HG02973 (cell line): Measurements from ENCODE around the gene POLR2H.
"Not testable (repeated sequence)": the region's sequence is repeated elsewhere in the genome, so short reads cannot be mapped to it uniquely, and the experiment has no call there.

Experiments used
- ATAC-seq: cut with Tn5 transposase; IDR thresholded peaks from one replicate; pipeline ENCODE4 v1.9.1; 2021; ENCODE audit warnings: moderate library complexity; ENCODE audit not compliant: unreplicated experiment

The POLR2H gene

DNA sequence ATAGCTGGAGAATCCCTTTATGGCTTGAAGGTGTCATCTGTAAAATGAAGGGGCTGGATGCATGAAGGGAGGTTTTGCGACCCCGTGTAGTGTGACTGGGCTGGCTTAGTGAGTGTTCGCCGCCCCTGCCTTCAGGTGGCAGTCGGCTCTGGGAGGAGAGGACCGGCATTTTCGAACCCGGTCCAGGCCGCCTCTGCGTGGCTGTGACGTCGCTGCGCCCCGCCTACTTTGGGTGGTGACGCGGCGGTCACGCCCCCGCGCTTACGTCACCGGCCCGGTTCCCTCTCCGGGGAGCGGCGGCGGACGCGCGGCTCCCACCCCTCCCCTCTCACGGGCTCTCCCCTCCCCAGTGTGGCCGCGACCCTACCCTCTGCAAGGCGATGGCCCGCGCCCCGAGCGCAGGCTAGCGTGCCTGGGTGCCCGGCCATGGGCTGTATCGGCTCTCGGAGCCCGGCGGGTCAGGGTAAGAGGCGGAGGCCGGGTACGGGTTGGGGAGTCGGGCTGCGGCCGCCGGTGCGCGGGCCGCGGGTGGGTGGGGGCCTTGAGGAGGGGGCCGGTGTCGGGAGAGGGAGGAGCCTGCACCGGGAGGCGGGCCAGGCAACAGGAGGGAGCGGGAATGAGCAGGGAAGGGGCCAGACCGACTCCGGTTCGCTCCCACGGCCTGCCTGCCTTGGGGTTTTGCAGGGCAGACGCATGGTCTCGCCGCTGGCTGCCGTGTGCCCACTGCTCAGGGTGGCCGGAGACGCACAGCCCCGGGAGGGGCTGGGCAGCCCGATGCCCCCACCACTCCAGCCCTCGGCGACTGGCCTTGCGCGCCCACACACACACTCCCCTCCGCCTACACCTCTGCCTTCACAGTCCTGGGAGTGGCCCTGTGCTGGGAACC, 25.6 kb upstream of the POLR2H start:
- ATAC-seq: no peak

DNA sequence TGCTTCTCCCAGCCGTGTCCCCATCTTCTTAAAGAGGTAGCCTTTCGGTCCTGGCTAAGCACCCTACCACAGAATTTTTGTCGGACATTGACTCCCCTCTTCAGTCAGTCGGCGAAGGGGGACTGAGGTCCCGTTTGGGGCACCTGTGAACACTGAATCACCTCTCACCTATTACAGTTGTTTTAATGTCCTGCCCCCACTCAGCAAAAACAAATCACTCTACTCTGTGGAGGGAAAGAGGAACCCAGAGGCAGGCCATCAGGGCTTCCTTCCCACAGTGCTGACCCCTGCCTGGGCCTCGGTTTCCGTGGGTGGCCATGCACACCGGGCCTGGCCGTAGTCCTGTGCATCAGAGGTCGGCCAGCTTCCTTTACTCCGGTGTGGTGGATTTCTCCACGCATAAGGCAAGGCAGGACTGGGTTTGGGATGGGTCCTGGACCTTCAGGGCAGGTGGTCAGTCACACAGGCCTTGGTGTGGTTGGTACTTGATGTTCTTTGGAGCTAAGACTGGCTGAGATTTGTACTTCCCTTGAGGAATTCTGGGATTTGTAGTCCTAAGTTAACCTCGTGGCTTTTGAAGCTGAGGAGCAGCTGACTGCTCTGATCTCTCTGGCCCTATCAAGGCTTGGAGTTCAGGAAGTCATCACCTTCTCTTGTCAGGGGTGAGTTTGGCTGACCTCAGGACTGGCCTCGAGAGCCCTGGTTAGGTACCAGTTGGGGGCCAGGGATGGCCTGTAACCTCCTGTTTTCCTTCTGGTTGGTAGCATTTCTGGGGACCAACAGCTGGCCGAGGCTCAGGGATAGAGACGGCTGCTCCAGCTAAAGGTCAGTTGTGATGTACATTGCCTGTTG, 24.7 kb upstream of the POLR2H start:
- ATAC-seq: no peak

DNA sequence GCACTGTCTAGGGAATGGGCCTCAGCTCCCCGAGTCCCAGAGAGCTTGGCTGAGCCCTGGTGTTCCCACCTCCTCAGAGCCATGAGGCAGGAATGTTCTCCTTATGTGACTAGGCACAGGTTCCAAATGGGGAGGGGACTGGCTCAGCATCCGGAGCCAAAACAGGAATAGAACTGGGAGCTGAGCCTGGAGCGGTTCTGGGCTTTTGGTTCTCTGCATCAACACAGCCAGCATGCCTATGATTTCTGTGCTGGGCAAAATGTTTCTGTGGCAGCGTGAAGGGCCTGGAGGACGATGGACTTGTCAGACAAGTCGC, 24.2 kb upstream of the POLR2H start, which contains the start of gene FAM131A:
FAM131A (plus strand) TSS at position 202 of the 316 bp plus-strand sequence; CDS start at position 233, 31 bp downstream.
- ATAC-seq: no peak

DNA sequence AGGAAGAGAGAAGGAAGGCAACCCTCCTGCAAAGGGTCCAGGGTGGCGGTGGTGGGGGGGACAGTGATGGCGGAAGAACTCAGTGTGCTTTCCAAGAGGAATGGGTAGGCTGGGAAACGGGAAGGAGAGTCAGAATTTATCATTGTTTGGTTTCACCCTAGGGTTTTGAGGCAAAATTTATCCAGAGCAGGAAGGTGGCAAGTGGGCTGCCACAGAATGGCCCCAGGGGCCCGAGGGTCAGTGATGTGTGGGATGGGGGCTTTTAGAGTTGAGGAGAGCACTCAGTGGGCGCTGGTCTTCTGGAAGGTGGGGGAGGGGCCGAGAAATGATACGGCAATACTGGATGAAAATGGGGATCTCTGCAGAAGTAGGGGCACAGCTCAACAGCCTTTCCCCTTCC, 23.5 kb upstream of the POLR2H start:
- ATAC-seq: no peak

DNA sequence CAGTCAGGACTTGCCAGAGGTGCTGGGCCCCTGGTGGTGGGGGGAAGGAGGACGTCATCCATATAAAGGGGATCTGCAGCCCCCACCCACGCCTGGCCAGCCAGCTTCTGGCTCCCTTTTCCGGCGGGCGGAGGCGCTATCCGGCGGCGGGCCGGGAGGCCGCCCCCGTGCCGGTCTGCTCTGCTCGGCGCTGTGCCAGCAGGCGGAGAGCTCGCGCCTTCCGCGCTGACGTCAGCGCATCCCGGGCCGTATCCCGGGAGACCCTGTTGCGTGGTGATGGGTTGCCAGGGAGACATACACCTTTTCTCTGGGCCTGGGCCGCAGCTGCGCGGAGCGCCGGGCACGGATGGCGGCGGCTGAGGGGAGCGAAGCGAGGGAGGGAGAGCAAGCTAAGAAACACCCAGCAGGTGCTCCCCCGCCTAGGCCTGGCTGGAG, 23.0 kb upstream of the POLR2H start:
- ATAC-seq: no peak

DNA sequence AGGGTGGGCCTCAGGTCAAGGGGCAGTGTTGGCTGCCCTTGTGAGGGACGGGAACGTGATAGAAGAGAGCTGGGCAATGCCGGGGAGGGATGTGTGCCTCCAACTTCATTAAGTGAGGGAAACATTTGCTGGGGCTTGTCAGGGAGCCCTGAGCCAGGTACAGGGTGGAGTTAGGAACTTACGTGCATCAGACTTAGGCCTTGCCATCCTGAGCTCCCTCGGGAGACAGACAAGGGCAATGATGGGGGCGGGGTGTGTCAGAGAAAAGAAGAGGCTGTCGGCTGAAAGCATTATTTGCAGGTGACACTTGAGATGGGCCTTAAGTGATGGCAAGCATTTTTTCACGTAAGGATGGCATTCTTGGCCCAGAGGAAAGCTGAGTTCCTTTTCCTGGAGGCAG, 22.5 kb upstream of the POLR2H start:
- no peak for ATAC-seq

DNA sequence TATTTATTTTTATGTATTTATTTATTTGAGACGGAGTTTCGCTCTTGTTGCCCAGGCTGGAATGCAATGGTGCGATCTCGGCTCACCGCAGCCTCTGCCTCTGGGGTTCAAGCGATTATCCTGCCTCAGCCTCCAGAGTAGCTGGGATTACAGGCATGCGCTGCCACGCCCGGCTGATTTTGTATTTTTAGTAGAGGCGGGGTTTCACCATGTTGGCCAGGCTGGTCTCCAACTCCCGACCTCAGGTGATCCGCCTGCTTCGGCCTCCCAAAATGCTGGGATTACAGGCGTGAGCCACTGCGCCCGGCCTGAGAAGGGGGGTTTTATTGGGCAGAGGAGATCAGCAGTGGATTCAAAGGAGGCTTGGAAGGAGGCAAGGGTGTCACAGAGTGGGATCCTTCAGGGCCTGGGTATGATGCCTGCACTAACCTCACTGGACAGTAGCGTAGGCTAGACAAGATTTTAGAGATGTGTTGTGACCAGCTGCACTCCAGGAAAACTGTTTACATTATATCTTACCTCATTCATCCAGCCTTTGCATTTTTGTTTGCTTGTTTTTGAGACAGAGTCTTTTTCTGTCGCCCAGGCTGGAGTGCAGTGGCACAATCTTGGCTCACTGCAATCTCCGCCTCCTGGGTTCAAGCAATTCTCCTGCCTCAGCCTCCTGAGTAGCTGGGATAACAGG, 21.9 kb upstream of the POLR2H start:
- not testable (repeated sequence) for ATAC-seq

DNA sequence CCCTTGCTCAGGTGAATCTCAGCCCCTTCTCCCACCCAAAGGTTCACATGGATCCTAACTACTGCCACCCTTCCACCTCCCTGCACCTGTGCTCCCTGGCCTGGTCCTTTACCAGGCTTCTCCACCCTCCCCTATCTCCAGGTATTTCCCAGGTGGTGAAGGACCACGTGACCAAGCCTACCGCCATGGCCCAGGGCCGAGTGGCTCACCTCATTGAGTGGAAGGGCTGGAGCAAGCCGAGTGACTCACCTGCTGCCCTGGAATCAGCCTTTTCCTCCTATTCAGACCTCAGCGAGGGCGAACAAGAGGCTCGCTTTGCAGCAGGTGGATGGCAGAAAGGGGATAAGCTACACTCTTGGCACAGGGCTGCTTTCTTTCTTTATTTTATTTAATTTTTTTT, 19.6 kb upstream of the POLR2H start:
- ATAC-seq: no peak

DNA sequence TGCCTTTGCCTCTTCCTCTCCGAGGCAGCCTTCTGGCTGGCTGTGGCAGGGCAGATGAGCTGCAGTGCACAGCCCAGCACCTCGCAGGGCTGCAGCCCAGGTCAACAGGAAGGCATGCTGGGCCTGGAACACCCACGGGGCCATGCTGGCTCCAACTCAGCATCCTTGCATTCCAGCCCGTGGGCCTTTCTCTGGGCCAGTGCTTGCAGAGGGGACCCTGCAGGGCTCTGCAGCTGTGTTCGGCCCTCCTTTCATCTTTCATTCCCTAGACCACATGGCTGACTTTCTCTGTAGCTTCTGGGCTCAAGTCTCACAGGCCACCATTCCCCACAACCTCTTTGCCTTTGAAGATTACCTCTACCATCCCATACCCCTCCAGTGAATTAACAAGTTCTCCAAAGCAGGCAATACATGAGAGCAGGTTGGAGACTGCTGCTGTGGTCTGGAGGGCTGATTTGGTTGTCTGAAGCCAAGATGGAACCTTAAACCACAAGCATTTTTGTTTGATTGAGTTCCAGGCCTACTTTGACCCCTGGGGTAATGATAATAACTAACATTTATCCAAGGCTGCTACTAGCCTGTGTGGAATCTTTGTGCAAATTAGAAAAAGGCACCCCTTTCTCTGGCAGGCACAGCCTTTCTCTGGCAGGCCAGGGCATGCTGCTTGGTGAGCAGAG, 18.2 kb upstream of the POLR2H start:
- no peak for ATAC-seq

DNA sequence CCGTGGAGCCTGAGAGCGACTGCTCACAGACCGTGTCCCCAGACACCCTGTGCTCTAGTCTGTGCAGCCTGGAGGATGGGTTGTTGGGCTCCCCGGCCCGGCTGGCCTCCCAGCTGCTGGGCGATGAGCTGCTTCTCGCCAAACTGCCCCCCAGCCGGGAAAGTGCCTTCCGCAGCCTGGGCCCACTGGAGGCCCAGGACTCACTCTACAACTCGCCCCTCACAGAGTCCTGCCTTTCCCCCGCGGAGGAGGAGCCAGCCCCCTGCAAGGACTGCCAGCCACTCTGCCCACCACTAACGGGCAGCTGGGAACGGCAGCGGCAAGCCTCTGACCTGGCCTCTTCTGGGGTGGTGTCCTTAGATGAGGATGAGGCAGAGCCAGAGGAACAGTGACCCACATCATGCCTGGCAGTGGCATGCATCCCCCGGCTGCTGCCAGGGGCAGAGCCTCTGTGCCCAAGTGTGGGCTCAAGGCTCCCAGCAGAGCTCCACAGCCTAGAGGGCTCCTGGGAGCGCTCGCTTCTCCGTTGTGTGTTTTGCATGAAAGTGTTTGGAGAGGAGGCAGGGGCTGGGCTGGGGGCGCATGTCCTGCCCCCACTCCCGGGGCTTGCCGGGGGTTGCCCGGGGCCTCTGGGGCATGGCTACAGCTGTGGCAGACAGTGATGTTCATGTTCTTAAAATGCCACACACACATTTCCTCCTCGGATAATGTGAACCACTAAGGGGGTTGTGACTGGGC, 16.8 kb upstream of the POLR2H start:
- no peak for ATAC-seq

DNA sequence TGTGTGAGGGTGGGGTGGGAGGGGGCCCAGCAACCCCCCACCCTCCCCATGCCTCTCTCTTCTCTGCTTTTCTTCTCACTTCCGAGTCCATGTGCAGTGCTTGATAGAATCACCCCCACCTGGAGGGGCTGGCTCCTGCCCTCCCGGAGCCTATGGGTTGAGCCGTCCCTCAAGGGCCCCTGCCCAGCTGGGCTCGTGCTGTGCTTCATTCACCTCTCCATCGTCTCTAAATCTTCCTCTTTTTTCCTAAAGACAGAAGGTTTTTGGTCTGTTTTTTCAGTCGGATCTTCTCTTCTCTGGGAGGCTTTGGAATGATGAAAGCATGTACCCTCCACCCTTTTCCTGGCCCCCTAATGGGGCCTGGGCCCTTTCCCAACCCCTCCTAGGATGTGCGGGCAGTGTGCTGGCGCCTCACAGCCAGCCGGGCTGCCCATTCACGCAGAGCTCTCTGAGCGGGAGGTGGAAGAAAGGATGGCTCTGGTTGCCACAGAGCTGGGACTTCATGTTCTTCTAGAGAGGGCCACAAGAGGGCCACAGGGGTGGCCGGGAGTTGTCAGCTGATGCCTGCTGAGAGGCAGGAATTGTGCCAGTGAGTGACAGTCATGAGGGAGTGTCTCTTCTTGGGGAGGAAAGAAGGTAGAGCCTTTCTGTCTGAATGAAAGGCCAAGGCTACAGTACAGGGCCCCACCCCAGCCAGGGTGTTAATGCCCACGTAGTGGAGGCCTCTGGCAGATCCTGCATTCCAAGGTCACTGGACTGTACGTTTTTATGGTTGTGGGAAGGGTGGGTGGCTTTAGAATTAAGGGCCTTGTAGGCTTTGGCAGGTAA, 16.0 kb upstream of the POLR2H start:
- ATAC-seq: no peak

DNA sequence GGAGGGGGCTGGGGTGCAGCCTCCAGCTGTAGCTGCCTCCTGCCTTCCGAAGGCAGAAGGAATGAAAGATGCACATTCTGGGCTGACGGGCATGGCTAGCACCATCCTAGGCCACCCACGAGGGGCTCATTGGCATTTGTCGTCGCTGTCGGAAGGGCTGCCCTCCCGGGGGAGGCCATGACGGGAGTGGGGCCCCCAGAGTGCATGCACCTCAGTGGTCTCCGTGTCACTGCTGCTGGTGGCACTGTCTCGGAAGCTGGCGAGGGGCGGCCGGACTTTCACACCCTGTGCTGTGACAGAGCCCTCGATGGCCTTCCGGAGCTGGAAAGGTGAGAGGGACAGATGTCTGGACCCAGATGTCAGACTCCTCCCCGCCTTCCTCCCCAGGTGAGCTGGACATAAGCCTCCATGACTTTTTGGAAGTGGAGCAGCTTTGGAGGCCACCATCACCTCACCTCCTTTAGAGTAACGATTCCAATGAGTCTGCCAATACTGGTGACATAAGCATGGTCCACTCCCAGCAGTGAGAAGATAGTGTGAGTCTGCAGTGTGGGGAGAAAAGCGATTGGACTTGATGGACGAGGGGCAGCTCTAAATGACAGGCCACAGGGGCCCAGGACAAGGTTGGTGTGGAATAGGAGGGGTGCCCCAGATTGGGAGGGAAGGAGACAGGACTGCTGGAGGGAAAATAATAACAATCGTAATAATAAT, 14.9 kb upstream of the POLR2H start:
- no peak for ATAC-seq

DNA sequence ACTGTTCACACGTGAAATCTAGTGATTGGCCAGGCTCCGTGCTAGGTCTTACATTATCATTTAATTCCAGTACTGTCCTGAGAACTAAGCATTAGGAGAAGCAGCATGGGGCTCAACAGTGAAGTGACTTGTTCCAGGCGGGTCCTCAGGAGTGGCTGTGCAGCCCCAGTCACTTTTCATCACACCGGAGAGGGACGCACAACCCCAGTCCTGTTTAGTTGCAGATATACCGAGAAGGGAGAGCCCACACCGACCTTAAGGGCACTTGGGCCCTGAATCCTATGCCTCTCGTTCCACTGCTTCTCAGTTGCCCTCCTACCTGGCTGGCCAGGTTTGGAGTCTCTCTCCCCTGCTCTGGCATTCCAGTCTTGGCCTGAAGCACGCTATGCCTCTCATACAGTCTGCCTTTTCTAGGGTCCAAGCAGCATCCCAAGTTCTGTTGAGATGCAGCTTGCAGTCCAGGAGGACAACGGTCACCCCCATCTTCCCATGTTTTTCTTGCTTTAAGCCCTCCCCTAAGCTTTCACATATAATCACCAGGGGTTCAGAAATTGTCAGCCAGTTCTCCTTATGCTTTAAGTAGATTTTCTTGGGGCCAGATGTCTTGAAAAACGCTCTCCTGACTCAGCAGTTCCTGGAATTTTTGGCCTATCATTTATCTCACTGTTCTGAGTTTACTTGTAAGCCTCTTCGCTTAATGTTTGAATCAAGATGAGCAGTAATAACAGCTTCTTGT, 14.0 kb upstream of the POLR2H start:
- ATAC-seq: no peak

DNA sequence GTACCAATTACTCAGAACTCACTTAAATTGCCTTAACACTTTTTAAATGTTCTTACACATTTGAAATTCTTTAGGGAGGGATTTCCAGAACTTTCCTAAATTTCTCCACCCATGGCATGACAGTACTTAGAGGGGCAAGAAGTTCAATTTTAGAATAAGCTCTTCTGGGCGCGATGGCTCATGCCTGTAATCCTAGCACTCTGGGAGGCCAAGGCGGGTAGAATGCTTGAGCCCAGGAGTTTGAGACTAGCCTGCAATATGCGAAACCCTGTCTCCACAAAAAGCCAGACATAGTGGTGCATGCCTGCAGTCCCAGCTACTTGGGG, 13.5 kb upstream of the POLR2H start:
- no peak for ATAC-seq

DNA sequence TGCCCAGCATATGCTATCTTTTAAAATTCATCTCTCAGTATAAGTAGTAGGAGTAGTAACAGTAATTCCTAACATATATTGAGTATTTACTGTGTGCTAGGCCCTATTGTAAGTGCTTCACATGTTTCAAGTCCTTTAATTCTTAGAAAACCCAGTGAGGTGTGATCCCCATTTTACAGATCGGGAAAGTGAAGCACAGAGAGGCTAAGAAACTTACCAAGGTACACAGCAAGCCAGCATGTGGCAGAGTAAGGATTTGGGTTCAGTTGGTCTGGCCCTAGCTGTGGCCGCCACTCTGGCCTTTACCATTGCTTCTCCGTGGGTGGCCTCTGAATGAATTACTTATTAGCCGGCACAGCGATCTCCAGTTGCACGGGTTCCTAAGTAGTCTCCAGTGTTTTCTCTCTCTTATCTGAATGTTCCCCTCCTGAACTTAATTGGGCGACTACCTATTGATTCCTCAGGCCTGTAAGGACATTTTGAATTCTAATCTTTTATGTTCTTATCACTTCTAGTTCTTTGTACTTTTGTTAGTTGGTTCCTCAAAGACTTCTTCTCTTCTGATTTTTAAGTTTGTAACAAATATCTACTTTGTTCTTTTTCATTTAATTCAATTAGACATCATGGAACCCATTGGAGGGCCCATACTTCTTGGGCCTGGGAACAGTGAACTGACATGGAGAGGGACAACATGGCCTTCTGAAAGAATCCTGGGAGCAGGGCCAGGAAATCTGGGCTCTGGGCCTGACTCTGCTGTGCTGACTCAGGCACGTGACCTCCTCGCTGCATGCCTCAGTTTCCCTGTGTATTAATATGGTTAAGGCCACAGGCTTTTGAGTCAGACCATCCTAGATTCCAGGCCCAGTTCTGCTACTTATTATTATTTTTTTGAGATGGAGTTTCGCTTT, 11.7 kb upstream of the POLR2H start:
- no peak for ATAC-seq

DNA sequence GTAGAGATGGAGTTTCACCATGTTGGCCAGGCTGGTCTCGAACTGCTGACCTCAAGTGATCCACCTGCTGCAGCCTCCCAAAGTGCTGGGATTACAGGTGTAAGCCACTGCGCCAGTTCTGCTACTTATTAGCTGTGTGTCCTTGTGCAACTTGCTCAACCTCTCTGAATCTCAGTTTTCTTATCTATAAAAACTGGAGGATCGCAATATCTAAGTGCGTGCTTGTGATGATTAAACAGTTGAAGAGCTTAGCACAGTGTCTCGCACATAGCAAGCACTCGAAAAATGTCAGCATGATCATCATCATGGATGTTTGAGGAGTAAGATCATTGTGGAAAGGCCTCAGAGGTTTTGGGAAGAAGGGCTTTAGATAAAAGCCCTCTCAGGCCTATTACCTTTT, 10.9 kb upstream of the POLR2H start:
- no peak for ATAC-seq

DNA sequence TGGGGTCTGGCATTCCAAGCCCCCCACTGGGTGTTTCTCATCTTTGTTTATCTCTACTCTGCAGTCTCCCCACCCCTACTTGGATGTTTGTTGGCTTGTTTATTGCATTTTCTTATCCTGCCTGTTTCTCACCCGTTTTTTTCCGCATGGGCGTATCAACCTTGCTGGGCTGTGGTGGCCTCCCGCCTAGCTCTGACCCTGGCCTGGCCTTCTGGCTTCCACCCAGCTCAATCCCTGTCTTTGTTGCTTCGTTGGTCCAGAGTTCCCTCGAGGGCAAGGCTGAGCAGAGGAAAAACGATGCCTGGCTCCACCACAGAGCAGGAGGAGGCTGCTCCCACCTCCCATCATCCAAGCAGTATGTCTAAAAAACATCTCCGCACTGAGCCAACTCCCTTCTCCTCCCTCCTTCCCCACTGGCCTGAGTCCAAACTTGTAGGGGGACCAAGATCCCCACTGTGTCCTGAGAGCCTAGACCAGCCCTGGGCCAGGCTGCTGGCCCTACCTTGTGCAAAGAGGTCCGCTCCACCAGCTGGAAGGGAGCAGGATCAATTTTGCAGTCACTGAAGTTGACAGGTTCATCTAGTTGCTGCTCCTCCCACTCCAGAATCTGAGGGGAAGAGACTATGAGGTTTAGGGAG, 9.9 kb upstream of the POLR2H start:
- no peak for ATAC-seq
